Erythroblast (primary cell): ENCODE data around the gene LRTM2.

Experiments used
- GATA1 ChIP-seq: IDR thresholded peaks from 2 replicates; pipeline ENCODE4 v1.6.1; 2011; ENCODE audit warnings: low read depth, mild to moderate bottlenecking, control low read depth, low read length, moderate library complexity
- POLR2A ChIP-seq: IDR thresholded peaks from 2 replicates; pipeline ENCODE4 v1.6.1; 2011; ENCODE audit warnings: mild to moderate bottlenecking, low read length

DNA sequence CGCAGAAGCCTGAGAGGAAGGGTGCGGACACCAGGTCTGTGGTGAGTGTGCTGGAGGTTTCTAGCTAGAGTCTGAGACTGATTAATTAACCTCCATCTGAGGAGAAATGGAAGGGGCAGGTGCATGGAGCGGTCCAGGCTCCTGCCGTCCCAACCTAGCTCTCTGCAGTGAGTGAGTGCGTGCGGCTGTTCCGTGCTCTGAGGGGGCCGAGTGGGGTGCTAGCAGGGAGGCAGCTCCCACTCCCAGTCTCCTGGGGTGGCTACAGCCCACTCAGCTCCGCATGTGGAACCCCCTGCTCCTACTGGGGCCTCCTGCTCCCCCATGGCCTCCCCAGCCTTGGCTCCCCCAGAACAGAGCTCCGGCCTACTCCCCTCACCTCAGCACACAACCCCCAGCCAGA, 2.9 kb downstream of the LRTM2 start:
- TF ChIP-seq POLR2A (no peak), GATA1 (no peak)
